HCT116 (cell line): ENCODE data around the gene WIPF3. TPM values are rescaled to one million over a fixed set of nuclear protein-coding genes. Genes with fewer than 3 reads are reported as not detected.

Experiments
- ATAC-seq: fragments of 200-7000 bp; cut with Tn5 transposase; 2 replicates; pipeline ENCODE4 v1.9.1; 2020; ENCODE audit warnings: mild to moderate bottlenecking, moderate library complexity
- BruUV-seq: library from RNA; stranded (reverse); fragments of 400-500 nt; replicated peaks from 2 replicates; lab custom pipeline; 2021; lab: Mats Ljungman, UMichigan
- CTCF ChIA-PET: fragments of 300-600 bp; sonication (Branson Sonifier 250); formaldehyde crosslinking; loops from one replicate; lab custom pipeline; 2021; ENCODE audit warnings: antibody characterized with exemption; lab: Charles Lee
- POLR2A ChIA-PET: fragments of 300-600, 350-600 bp; sonication (Branson Sonifier 250); formaldehyde crosslinking; loops from one replicate; lab custom pipeline; 2021; ENCODE audit warnings: antibody characterized with exemption; lab: Charles Lee
- RAD21 ChIA-PET, 2 experiments: fragments of 300-600 bp; sonication (Branson Sonifier 250); formaldehyde crosslinking; loops; one replicate each; lab custom pipeline; 2023; ENCODE audit warnings: low total read pairs in 2 of 2; ENCODE audit not compliant: uncharacterized antibody in 2 of 2, unreplicated experiment in 2 of 2, low non-redundant PET in 1 of 2; lab: Charles Lee
- DNase-seq: peaks from one replicate; pipeline ENCODE4 v3.0.0-alpha.2; 2010; ENCODE audit warnings: low read depth, low spot score
- H2AFZ ChIP-seq: fragments of 200-600 bp; shearing (Covaris generic), sonication (generic); 2 replicates; pipeline ENCODE4 v1.6.1; 2017; ENCODE audit warnings: low read depth, mixed run types, mixed read lengths, antibody characterized with exemption, low read length; ENCODE audit not compliant: poor library complexity, severe bottlenecking
- H3K27ac ChIP-seq: 2 replicates; pipeline ENCODE4 v1.5.1; 2012; ENCODE audit warnings: low read depth, low read length
- H3K27me3 ChIP-seq: fragments of 200-600 bp; sonication (generic); 2 replicates; pipeline ENCODE4 v1.6.1; 2016; ENCODE audit warnings: mixed run types, low read length, mixed read lengths; ENCODE audit not compliant: insufficient read depth
- H3K36me3 ChIP-seq, 2 experiments: fragments of 200-500 bp in 1 of 2; fragments of 200-600 bp in 1 of 2; sonication (Bioruptor generic) in 1 of 2; sonication (generic) in 1 of 2; 2 replicates each; pipeline versions ENCODE4 v1.5.1 to v1.6.1; 2014 to 2016; ENCODE audit warnings: low read length in 2 of 2, inconsistent platforms in 1 of 2, mixed read lengths in 1 of 2, mixed run types in 1 of 2; ENCODE audit not compliant: insufficient read depth in 2 of 2, control insufficient read depth in 1 of 2
- H3K4me1 ChIP-seq, 2 experiments: fragments of 200-600 bp in 1 of 2; sonication (generic) in 1 of 2; 2 replicates each; pipeline versions ENCODE4 v1.5.1 to v1.6.1; 2012 to 2017; ENCODE audit warnings: low read length in 2 of 2, inconsistent platforms in 1 of 2, mild to moderate bottlenecking in 1 of 2, mixed read lengths in 1 of 2, mixed run types in 1 of 2, moderate library complexity in 1 of 2; ENCODE audit not compliant: insufficient read depth in 2 of 2, control insufficient read depth in 1 of 2
- H3K4me2 ChIP-seq: fragments of 200-600 bp; sonication (generic); 2 replicates; pipeline ENCODE4 v1.6.1; 2017; ENCODE audit warnings: mixed run types, low read length, mixed read lengths
- H3K4me3 ChIP-seq, 2 experiments: fragments of 200-600 bp in 1 of 2; sonication (generic) in 1 of 2; replicated peaks in 1 of 2; 2 replicates each; pipeline ENCODE4 v1.5.1; 2011 to 2016; ENCODE audit warnings: low read length in 2 of 2, control low read depth in 1 of 2, low read depth in 1 of 2, mild to moderate bottlenecking in 1 of 2, mixed read lengths in 1 of 2, mixed run types in 1 of 2
- H3K79me2 ChIP-seq: fragments of 200-600 bp; sonication (generic); 2 replicates; pipeline ENCODE4 v1.6.1; 2017; ENCODE audit warnings: mild to moderate bottlenecking, mixed run types, low read length, moderate library complexity, mixed read lengths; ENCODE audit not compliant: insufficient read depth
- H3K9ac ChIP-seq: fragments of 200-600 bp; sonication (generic); 2 replicates; pipeline ENCODE4 v1.6.1; 2016; ENCODE audit warnings: low read length, mixed read lengths
- H3K9me2 ChIP-seq: fragments of 200-600 bp; sonication (generic), shearing (Covaris generic); 2 replicates; pipeline ENCODE4 v1.6.1; 2017; ENCODE audit warnings: mixed run types, mild to moderate bottlenecking, moderate library complexity; ENCODE audit not compliant: insufficient read depth
- H3K9me3 ChIP-seq, 2 experiments: fragments of 200-500 bp in 1 of 2; fragments of 200-600 bp in 1 of 2; sonication (Bioruptor generic) in 1 of 2; sonication (generic) in 1 of 2; 2 replicates each; pipeline ENCODE4 v1.6.1; 2014 to 2017; ENCODE audit warnings: low read length in 2 of 2, mixed read lengths in 2 of 2, inconsistent platforms in 1 of 2, low read depth in 1 of 2, mild to moderate bottlenecking in 1 of 2, mixed run types in 1 of 2, moderate library complexity in 1 of 2; ENCODE audit not compliant: control insufficient read depth in 1 of 2, insufficient read depth in 1 of 2
- H4K20me1 ChIP-seq: fragments of 200-600 bp; sonication (generic), shearing (Covaris generic); 2 replicates; pipeline ENCODE4 v1.6.1; 2017; ENCODE audit warnings: mixed run types, mild to moderate bottlenecking, moderate library complexity; ENCODE audit not compliant: insufficient read depth
- ATF3 ChIP-seq: IDR thresholded peaks from 2 replicates; pipeline ENCODE4 v1.6.1; 2012
- JUND ChIP-seq: IDR thresholded peaks from 2 replicates; pipeline ENCODE4 v1.6.1; 2012
- POLR2AphosphoS5 ChIP-seq: IDR thresholded peaks from 2 replicates; pipeline ENCODE4 v1.6.1; 2011; ENCODE audit warnings: mild to moderate bottlenecking, low read depth, low read length, moderate library complexity
- SP1 ChIP-seq: IDR thresholded peaks from 2 replicates; pipeline ENCODE4 v1.6.1; 2012; ENCODE audit warnings: low read depth
- SRF ChIP-seq: IDR thresholded peaks from 2 replicates; pipeline ENCODE4 v1.6.1; 2012; ENCODE audit warnings: low read depth
- TCF7L2 ChIP-seq: IDR thresholded peaks from 2 replicates; pipeline ENCODE4 v1.7.0; 2011; ENCODE audit warnings: borderline replicate concordance, inconsistent platforms; ENCODE audit not compliant: insufficient read depth, insufficient read length; ENCODE audit errors: extremely low read depth
- YY1 ChIP-seq: IDR thresholded peaks from 2 replicates; pipeline ENCODE4 v1.6.1; 2011; ENCODE audit warnings: low read length, low read depth, moderate library complexity, mild to moderate bottlenecking; ENCODE audit not compliant: insufficient replicate concordance; ENCODE audit errors: extremely low read depth
- ZBTB33 ChIP-seq: IDR thresholded peaks from 2 replicates; pipeline ENCODE4 v1.6.1; 2011; ENCODE audit warnings: mild to moderate bottlenecking, low read length, moderate library complexity; ENCODE audit not compliant: insufficient replicate concordance; ENCODE audit errors: extremely low read depth
- ZFX ChIP-seq: fragments of 450-650 bp; IDR thresholded peaks from 2 replicates; pipeline ENCODE4 v1.6.1; 2017
- intact Hi-C: fragments of 100-400 bp; cut with micrococcal nuclease; formaldehyde crosslinking; loops from 2 replicates; pipeline ENCODE4 v1.10.0; 2022
- total RNA-seq: library from RNA; stranded (reverse); gene quantifications from one replicate; pipeline ENCODE4 v1.2.1, GENCODE V29; 2021; ENCODE audit not compliant: unreplicated experiment
- TF ChIP-seq, protein P1 (sequence below): IDR thresholded peaks from 2 replicates; pipeline ENCODE4 v1.6.1; 2012

The WIPF3 gene
- total RNA-seq, 1 experiment from 2014 or later, result 8.6 TPM

DNA sequence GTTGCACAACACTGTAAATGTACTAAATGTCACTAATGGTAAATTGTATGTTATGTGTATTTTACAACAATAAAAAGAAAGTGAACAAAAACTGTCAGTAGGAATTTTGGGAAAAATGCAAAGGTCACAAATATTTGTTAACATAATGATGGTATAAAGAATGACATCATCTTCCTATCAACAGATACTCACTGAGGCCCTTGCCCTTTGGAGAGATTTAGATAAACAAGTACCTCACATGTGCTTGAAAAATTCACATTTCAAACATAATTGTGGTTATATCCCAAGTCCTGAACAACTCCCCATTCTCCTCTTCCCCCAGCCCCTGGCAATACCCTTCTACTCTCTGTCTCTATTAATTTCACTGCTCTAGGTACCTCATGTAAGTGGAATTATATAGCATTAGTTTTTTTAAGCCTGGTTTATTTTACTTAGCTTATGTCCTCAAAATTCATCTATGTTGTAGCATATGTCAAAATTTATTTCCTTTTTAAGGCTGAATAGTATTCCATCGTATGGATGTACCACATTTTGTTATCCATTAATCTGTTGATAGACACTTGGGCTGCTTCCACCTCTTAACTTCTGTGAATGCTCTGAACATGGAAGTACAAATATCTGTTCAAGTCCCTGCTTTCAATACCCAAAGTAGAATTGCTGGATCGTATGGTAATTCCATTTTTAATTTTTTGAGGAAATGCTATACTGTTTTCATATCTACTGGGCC is 90.5 kb downstream of the WIPF3 start:
- no peak overlapping the region for H3K27ac ChIP-seq
- no peak overlapping the region for H3K4me2 ChIP-seq
- no peak overlapping the region for H3K9ac ChIP-seq
- CTCF ChIA-PET, result no interaction called here
- no peaks in the 10 kb centered on the region for H3K4me1 ChIP-seq
- no peaks in the 10 kb centered on the region for H3K9me3 ChIP-seq
- H3K79me2 ChIP-seq, result no peaks in the 10 kb centered on the region
- no peak overlapping the region for H2AFZ ChIP-seq
- peaks cover 0 to 3% of the 10 kb centered on the region in 2 experiments; a peak in 1 of 4 replicates for H3K36me3 ChIP-seq
- TF ChIP-seq ZBTB33, result no peak
- TF ChIP-seq, protein P1, sequence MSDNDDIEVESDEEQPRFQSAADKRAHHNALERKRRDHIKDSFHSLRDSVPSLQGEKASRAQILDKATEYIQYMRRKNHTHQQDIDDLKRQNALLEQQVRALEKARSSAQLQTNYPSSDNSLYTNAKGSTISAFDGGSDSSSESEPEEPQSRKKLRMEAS, result no peak
- TF ChIP-seq YY1, result no peak
- no peak for TF ChIP-seq POLR2AphosphoS5
- TF ChIP-seq SP1, result no peak
- TF ChIP-seq JUND, result no peak
- no peak for TF ChIP-seq SRF
- no peak for TF ChIP-seq ZFX
- TF ChIP-seq TCF7L2, result no peak
- TF ChIP-seq ATF3, result no peak
- TF ChIP-seq, all 23 proteins: peak for 0
- H3K4me3 ChIP-seq, result no peak overlapping the region
- ChIA-PET POLR2A (no interaction called here), RAD21 (no interaction called here)
- DNase-seq, result no peak
- no peaks in the 10 kb centered on the region for H3K9me2 ChIP-seq
- intact Hi-C loops, result no loop called here
- BruUV-seq, result no TSS peak
- no peaks in the 10 kb centered on the region for H4K20me1 ChIP-seq
- ATAC-seq, result no peak
- no peaks in the 10 kb centered on the region for H3K27me3 ChIP-seq
